ENCODE measurements around the gene IFI27.

GRCh38 chr14:94099006-94099405 lies 11.5 kb upstream of the IFI27 start:
- TF ChIP-seq CTCF (IDR thresholded peaks at IDR 0.05) (no peak), POLR2A (IDR thresholded peaks at IDR 0.05) (no peak)

Measured in gastroesophageal sphincter (tissue), 3 donors.